Glomerular endothelial cell (primary cell): ENCODE measurements around the gene OR2H1. TPM values are rescaled to one million over a fixed set of nuclear protein-coding genes. Genes with fewer than 3 reads are reported as not detected.

Source experiments
- DNase-seq: peaks from one replicate; pipeline ENCODE4 v3.0.0-alpha.2; 2011; ENCODE audit warnings: low read depth, low spot score; ENCODE audit errors: extremely low read depth
- total RNA-seq: library from RNA; depleted of rRNA; stranded (reverse); fragments of >200 nt; gene quantifications from 2 replicates; pipeline ENCODE4 v1.2.3, GENCODE V29; 2015

The OR2H1 gene
- total RNA-seq, 1 donor from 2014 or later = not detected

GRCh38 chr6:29507319-29507718, 50.4 kb downstream of the OR2H1 start:
- no peak for DNase-seq

GRCh38 chr6:29509239-29509638, 52.3 kb downstream of the OR2H1 start:
- DNase-seq = no peak

GRCh38 chr6:29509711-29510110, 52.8 kb downstream of the OR2H1 start:
- DNase-seq = no peak

GRCh38 chr6:29510202-29510601, 53.2 kb downstream of the OR2H1 start:
- no peak for DNase-seq

- no peak for DNase-seq
Measured at GRCh38 chr6:29510746-29511300, 53.9 kb downstream of the OR2H1 start.

Other genes starting within 250 kb of the OR2H1 start
- gene OR14J1, start 155.5 kb upstream of the OR2H1 start, total RNA-seq = not detected in 2 replicates
- gene OR5V1, start 88.3 kb upstream of the OR2H1 start, total RNA-seq = not detected in 2 replicates
- gene OR12D3, start 81.9 kb upstream of the OR2H1 start, total RNA-seq = not detected in 2 replicates
- gene OR12D2, start 61.5 kb upstream of the OR2H1 start, total RNA-seq = not detected in 2 replicates
- not detected in 2 replicates for gene OR12D1, start 42.2 kb upstream of the OR2H1 start, total RNA-seq
- gene OR10C1, start 17.8 kb upstream of the OR2H1 start, total RNA-seq = not detected in 2 replicates
- gene OR11A1, start 84 bp upstream of the OR2H1 start, total RNA-seq = not detected in 2 replicates
- gene MAS1L, start 30.8 kb downstream of the OR2H1 start, total RNA-seq = not detected in 2 replicates
- gene UBD, start 102.6 kb downstream of the OR2H1 start, total RNA-seq = 9.2 and 52.4 TPM in 2 replicates
- not detected in 2 replicates for gene OR2H2, start 128.0 kb downstream of the OR2H1 start, total RNA-seq
- gene GABBR1, start 176.0 kb downstream of the OR2H1 start, total RNA-seq = 9.4 and 12.0 TPM in 2 replicates
- not detected in 2 replicates for gene MOG, start 199.9 kb downstream of the OR2H1 start, total RNA-seq
- gene ZFP57, start 224.0 kb downstream of the OR2H1 start, total RNA-seq = not detected in 2 replicates